Immature natural killer cell (primary cell): ENCODE measurements around the gene OR9I1. TPM values are rescaled to one million over a fixed set of nuclear protein-coding genes. Genes with fewer than 3 reads are reported as not detected.

Source experiments
- DNase-seq, 3 donors: peaks; one replicate each; pipeline ENCODE4 v3.0.0; 2022; ENCODE audit warnings: mixed read lengths in 1 of 3
- H3K27ac Mint-ChIP-seq, 6 donors: one replicate each; pipeline ENCODE4 v1.8.0; 2020; ENCODE audit warnings: mixed read lengths in 6 of 6, mild to moderate bottlenecking in 5 of 6, inconsistent platforms in 4 of 6, moderate library complexity in 3 of 6
- H3K27me3 Mint-ChIP-seq, 3 donors: one replicate each; pipeline ENCODE4 v1.8.0; 2020 to 2021; ENCODE audit warnings: low read depth in 3 of 3, mild to moderate bottlenecking in 3 of 3, mixed read lengths in 3 of 3, moderate library complexity in 3 of 3, inconsistent platforms in 1 of 3
- H3K36me3 Mint-ChIP-seq, 3 donors: one replicate each; pipeline ENCODE4 v1.8.0; 2020; ENCODE audit warnings: mixed read lengths in 3 of 3, inconsistent platforms in 2 of 3, mild to moderate bottlenecking in 2 of 3
- H3K4me1 Mint-ChIP-seq, 2 donors: one replicate each; pipeline ENCODE4 v1.8.0; 2020; ENCODE audit warnings: inconsistent platforms in 2 of 2, mild to moderate bottlenecking in 2 of 2, mixed read lengths in 2 of 2, moderate library complexity in 1 of 2
- H3K4me3 Mint-ChIP-seq, 5 donors: one replicate each; pipeline ENCODE4 v1.8.0; 2020; ENCODE audit warnings: mild to moderate bottlenecking in 5 of 5, mixed read lengths in 5 of 5, inconsistent platforms in 3 of 5, moderate library complexity in 3 of 5
- H3K9me3 Mint-ChIP-seq, 6 donors: one replicate each; pipeline ENCODE4 v1.8.0; 2020; ENCODE audit warnings: mild to moderate bottlenecking in 6 of 6, mixed read lengths in 6 of 6, inconsistent platforms in 4 of 6, moderate library complexity in 3 of 6
- polyA plus RNA-seq, 3 donors: library from polyadenylated mRNA; unstranded; fragments of 300-500 nt; fragmentation: Illumina TruSeq; gene quantifications; one replicate each; pipeline ENCODE4 v1.2.3, GENCODE V29; 2021

Gene OR9I1
- polyA plus RNA-seq, 3 donors from 2014 or later: not detected

DNA sequence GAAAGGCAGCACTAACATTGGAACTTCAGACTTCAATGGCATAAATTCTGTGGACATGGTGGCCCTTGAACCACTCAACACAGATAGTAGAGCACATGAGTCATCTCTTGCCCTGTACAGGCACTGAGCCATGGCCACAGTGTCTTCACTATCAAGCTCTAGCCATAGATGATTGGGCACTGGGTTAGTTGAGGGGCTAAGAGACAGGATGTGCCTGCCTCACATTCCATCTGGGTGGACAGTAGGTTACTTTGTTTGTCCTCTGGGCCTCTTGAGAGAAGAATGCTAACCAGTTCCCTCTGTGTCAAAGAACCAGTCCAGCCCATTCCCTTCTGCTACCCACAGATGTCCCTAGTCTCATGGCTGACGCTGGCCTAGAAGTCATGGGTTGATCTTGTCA lies 54.7 kb downstream of the OR9I1 start:
- Mint-ChIP-seq H3K27ac (no peak overlapping the region), H3K27me3 (peaks cover 0 to 2% (median 0%) of the 10 kb centered on the region in 3 donors), H3K36me3 (no peaks in the 10 kb centered on the region), H3K9me3 (no peaks in the 10 kb centered on the region), H3K4me1 (no peaks in the 10 kb centered on the region), H3K4me3 (no peak overlapping the region)
- no peak for DNase-seq

DNA sequence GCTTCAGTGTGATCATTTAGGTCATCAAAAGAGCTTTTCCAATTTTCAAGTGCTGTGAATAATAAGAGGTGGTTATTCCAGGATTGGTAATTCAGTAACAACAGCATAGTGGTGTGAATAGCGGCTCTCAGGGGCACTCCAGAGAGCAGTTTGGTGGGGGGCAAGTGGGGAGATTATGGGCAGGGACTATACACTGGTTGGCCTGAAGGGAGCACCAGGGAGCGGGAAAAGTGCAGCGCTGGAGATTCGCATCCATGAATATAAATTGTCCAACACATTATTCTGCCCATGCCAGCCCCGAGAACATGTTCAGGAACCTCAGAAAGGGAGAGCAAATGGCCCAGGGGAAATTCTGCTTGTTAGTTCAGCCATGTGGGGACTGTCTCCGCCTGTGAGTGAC lies 56.7 kb downstream of the OR9I1 start:
- Mint-ChIP-seq H3K27ac (no peak overlapping the region), H3K4me3 (no peak overlapping the region), H3K36me3 (no peaks in the 10 kb centered on the region), H3K27me3 (no peaks in the 10 kb centered on the region), H3K4me1 (no peaks in the 10 kb centered on the region), H3K9me3 (peaks cover 0 to 1% (median 0%) of the 10 kb centered on the region in 6 donors)
- no peak for DNase-seq

DNA sequence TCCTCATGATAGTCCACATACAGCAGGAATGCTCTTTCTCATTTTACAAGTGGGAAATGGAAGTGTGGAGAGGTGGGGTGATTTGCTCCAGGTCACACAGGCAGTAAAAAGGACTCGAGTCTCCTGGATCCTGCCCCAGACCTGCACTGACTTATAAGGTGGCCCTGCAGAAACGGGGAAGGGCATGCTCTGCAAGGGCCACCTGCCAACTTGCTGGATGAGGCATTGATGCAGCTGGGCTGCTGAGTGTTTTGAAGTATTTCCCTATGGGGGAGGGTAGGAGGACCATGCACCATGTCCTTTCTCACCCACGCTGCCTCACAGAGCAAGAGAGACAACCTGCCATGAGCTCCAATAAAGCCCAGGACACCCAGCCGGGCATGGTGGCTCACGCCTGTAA lies 57.6 kb downstream of the OR9I1 start:
- no peaks in the 10 kb centered on the region for H3K36me3 Mint-ChIP-seq
- H3K27me3 Mint-ChIP-seq: no peaks in the 10 kb centered on the region
- DNase-seq: no peak
- H3K4me3 Mint-ChIP-seq: no peak overlapping the region
- no peak overlapping the region for H3K27ac Mint-ChIP-seq
- no peaks in the 10 kb centered on the region for H3K4me1 Mint-ChIP-seq
- peaks cover 0 to 1% (median 0%) of the 10 kb centered on the region in 6 donors for H3K9me3 Mint-ChIP-seq

Other genes starting within 250 kb of the OR9I1 start
- not detected for gene OR9Q1, start 101.6 kb downstream of the OR9I1 start, polyA plus RNA-seq
- not detected for gene OR6Q1, start 94.6 kb downstream of the OR9I1 start, polyA plus RNA-seq
- gene OR9Q2, start 63.5 kb upstream of the OR9I1 start, polyA plus RNA-seq: not detected
- not detected for gene OR1S2, start 78.6 kb upstream of the OR9I1 start, polyA plus RNA-seq
- gene OR1S1, start 87.2 kb upstream of the OR9I1 start, polyA plus RNA-seq: not detected
- not detected for gene OR10Q1, start 103.4 kb upstream of the OR9I1 start, polyA plus RNA-seq
- gene OR10W1, start 142.7 kb upstream of the OR9I1 start, polyA plus RNA-seq: not detected
- not detected for gene OR5B17, start 233.5 kb upstream of the OR9I1 start, polyA plus RNA-seq